SKM-1 (cell line): ENCODE data around the gene CNTNAP2.
"Not testable (repeated sequence)": the region's sequence is repeated elsewhere in the genome, so short reads cannot be mapped to it uniquely, and the experiment has no call there.

Source experiments
- DNase-seq: peaks from one replicate; lab custom pipeline; 2025; ENCODE audit not compliant: unreplicated experiment; lab: John Stamatoyannopoulos, UW

The CNTNAP2 gene

DNA sequence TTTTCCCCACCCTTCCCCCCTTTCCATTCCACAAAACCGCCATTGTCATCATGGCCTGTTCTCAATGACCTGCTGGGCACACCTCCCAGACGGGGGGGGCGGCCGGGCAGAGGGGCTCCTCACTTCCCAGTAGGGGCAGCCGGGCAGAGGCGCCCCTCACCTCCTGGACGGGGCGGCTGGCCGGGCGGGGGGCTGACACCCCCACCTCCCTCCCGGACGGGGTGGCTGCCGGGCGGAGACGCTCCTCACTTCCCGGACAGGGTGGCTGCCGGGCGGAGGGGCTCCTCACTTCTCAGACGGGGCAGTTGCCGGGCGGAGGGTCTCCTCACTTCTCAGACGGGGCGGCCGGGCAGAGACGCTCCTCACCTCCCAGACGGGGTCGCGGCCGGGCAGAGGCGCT is 1685.2 kb downstream of the CNTNAP2 start:
- DNase-seq = not testable (repeated sequence)

DNA sequence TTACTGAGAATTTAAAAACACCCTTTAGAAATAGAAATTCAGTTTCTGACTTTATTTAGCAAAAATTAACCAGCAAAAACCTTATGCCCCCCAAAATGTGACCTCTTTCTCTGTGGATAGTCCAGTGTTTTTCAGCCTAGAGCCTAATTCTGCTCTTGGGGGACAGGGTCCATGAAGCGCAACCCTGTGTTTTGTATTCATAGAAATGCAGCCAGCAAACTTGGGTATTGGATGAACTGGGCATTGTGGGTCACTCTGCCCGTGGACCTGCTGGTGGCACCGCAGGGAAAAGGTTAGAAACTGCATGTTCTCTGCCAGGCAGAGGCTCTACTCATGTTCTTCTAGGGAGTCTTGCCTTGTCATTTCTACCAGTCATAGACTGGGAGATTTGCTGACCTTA is 1686.5 kb downstream of the CNTNAP2 start:
- DNase-seq = no peak

DNA sequence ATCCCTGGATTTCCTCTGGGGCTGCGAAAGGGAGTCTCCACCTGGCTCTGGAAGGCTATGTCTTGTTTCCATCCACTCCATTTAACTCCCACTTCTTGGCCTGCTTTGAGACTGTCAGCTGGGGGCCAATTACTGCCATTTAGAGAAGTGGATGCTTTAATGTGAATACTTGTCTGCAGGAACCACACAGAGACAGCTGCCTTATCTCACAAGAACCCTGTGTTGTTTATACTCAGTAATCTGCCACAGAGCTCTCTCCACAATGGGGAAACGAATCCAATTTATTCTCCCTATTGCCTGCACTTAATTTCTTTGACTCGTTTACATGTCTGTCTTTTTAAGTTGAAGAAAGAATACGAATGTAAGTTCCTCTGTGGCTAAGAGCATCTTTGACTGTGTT is 1687.0 kb downstream of the CNTNAP2 start:
- no peak for DNase-seq

DNA sequence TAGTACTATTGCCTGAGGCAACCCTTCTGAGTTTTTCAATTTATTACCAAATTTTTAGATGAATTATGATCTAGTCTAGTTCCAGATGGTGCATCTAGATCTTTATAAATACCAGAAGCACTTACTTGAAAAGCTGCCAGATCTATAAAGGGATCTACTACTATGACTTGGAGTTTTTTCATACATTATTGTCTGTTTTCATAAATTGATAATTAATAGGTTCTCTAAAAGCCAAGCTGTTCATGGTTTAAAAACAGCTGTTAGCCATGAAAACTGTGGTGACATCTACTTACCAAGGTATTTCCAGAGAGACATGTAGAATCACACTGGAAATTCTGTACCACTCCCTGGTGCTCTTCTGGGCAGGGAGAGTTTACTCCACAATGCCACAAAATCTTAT is 1687.4 kb downstream of the CNTNAP2 start:
- no peak for DNase-seq

DNA sequence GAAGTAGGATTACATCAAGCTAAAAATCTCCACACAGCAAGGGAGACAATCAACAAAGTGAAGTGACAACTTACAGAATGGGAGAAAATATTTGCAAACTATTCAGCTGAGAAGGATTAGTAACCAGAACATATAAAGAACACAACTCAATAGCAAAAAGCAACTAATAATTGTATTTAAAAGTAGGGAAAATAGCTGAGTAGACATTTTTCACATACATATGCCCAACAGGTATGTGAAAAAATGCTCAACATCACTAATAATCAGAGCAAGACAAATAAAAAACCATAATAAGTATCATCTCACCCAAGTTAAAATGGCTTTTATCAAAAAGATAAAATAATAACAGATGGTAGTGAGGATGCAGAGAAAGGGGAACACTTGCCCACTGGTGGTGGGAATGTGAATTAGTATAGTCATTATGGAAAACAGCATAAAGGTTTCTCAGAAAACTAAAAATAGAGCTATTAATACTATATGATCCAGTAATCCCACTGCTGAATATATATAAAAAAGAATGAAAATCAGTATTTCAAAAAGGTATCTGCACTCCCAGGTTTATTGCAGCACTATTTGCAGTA is 1689.5 kb downstream of the CNTNAP2 start:
- DNase-seq = no peak

DNA sequence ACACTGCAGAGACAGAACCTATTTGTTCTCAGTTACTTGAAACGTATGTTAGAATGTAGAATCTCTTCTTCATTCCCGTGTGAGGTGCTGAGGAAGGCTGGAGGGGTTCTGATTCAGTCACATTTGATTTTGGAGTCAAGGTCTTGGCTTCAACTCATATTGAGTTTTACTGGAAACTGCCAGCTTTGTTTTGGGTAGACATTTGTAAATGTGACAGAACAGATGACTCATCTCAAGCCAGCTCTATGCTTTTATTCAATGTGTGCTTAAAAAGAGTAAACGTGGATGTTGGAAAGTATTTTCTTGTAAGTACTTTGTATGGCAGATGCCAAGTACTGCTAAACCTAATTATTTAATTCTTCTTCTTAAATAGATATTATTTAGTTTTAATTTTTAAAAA is 1693.2 kb downstream of the CNTNAP2 start:
- no peak for DNase-seq

DNA sequence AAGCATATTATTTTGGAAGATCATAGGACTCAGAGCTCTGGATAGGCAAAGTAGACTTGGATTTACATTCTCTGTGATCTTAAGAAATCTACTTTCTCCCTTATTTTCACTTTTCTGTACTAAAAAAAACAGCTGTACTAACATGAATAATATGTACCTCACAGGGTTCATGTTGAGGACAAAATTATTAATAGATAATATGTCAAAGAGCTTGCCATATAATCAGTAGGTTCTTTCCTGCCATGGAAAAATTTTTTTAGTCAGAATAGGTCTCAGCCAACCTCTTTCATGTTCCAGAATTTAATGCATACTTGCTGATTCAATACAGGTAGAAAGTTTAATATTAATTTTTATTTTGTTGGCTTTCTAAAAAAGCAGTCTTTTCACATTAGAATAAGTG is 1693.7 kb downstream of the CNTNAP2 start:
- no peak for DNase-seq

DNA sequence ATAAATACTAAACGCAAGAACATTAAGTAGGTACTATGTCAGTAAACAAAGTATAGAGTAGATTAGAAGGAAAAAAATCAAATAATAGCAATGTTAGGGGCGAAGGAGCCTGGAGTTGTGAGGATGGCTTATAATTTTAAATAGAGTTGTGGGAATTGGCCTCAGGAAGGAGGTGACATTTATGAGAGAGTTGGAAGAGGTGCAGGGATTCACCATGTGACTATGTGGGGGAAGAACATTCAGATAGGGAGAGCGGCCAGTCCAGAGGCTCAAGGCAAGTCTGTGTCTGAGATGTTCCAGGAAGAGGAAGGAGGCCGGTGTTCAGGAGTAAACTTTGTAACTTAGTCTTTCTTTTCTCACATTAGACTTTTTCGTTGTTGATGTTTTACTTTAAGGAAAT is 1695.3 kb downstream of the CNTNAP2 start:
- no peak for DNase-seq

DNA sequence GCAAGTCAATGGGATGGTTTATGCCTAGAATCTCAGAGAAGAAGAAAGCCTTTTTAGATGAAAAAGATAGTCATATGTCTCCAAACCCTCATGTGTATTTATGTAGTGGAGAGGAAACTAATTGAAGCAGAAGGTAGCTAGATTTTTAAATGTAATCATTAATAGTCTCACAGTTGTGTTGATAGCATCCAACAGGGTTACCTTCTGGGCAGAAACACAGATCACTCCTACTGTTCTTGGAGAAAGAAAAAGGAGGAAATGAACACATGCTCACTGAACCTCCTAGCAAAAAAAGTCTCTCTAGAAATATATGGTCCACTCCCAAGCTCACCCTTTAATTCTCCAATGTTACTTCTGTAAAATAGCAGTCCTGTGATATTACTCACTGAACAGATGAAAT is 1696.7 kb downstream of the CNTNAP2 start:
- DNase-seq = no peak

DNA sequence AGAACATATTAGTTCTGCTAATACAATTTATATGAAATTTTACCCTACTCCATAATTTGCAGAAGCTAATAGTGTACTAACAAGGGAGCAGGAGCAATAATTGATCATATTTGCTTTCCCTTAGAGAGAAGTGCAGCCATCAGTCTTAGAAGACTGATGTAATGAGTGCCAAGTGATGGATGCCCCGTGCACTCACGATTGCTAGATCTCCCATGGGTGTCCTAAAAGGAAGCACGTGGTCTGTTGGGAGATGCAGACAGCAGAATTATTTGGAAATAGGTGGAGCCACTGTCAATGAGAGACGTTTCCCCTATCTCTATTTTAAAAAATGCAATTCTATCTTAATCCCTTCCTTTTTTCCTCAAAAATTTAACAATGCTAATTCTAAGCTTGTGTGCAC is 1701.7 kb downstream of the CNTNAP2 start:
- DNase-seq = no peak

DNA sequence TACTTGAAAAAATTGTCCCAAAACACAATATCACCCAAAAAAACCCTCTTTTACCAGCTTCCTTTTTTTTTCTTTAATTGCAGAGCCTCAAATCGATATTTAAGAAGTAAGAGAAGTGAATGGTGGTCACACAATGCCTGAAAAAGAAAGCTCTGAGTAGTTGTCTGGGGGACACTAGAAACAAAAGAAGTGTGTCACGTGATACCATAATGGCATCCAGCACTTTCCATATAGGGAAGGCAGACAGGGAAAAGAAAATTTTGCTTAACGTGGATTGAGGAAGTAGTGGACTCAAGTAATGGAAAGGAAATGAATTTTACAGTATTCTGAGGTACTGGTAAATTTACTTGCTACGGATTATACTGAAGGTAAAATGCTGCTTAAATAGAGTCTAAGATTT is 1708.1 kb downstream of the CNTNAP2 start:
- DNase-seq = no peak

DNA sequence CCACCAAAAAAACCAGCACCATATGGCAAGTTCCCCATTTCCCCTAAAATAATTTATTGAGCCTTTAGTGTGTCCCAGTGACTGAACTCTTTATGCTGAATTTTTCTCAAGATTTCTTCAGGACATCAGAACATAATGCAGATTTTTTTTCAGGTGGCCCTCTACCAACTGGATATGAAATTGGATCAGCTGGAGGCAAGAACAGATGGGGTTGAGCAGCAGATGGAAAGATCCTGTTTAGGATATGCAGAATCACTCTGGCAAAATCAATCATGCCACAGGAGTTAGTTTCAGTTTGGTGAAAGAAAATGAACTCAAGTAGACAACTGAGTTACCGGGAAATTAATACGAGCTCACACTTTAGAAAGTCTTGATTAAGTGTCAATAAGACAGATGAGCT is 1712.4 kb downstream of the CNTNAP2 start:
- no peak for DNase-seq

DNA sequence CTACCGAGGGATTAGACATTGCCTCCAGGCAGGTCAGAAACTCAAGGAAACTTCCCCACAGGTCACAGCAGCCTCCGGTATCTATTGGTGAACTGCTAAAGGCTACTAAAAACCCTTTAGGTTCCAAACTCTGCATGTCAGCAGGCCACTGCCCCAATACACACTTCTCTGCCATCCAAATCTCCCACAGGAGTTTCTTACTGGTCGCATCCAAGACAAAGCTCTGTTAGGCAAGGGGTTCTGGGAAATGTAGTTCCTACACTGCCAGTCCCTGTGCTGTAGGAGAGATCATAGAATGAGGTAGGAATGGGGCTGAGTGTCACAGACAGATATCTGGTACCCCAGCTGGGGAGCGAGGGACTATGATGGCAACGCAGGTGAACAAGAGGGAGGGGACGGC is 1717.0 kb downstream of the CNTNAP2 start:
- DNase-seq = no peak

DNA sequence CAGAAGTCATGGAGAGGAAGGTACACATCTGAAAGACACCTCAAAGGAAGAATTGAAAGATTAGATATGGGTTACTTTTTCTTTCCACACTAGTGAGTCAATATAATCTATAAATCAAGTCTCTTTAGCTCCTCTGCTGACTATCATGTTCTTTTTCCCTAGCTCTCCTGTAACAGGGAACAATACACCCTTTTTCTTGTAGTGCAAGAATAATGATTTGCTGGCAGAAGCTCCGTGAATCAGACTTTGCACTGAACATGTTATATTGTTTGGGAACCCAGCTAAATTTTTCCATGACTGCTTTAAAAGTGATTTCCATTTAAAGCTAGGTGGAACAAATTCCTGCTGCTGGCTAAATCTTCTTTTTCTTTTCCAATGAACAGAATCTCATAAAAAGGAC is 1717.4 kb downstream of the CNTNAP2 start:
- DNase-seq = no peak

DNA sequence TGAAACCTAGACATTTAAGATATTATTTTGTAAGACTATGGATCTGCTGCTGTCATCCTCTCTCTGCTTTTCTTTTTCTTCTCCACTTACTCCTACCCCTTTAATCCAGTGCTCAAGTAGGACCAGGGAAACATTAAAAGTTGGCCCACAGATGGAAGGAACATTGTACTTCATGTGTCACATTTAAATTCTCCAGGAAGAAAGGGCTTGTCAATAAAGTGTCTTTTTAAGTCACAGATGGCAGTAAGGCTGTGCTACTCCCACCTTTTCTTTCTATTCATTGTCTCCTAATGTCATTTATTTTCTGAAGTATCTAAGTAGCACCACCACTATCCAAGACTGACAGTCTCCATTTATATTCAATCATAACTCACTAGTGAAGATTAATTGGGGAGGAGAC is 1736.2 kb downstream of the CNTNAP2 start:
- no peak for DNase-seq

DNA sequence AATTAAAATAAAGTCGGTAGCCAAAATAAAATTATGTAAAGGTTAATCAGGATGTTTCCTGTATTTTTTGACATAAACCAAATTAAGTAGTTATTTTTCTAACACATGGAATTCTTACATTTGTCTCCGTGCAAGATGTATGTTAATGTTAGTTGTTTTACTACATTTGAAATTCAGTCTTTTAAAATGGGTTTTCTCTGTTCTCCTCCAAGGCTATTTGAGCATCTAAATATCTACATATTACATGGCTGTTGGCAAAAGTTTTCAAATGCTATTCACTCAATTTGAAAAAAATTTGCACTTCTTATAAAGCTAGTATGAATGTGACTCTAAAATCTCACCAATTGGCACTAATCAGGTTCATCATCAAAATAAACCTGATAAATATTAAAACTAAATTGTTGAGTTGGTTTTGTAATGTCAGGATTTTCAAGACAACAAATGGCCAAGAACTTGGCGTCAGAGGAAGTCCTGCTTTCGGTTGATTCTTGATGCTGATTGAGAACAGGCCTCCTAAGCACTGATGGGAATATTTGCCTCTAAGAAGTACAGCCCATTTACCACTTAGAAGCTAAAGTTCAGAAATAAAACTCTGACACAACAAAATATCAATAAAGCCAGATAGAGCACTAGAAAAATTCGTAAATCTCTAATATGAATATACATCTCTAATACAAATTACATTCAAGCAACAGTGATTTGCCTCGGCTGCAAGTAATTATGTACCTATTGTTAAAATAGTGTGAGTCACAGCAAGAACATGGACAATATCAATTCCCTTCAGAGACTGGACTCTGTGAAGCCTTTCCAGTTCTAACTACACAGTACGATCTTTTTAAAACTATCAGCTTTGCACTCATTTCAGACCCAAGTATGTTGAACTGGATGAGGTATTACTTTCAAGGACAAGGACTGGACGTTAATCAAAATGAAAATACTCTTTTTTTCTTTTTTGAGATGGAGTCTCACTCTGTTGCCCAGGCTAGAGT is 1740.8 kb downstream of the CNTNAP2 start:
- DNase-seq = no peak

DNA sequence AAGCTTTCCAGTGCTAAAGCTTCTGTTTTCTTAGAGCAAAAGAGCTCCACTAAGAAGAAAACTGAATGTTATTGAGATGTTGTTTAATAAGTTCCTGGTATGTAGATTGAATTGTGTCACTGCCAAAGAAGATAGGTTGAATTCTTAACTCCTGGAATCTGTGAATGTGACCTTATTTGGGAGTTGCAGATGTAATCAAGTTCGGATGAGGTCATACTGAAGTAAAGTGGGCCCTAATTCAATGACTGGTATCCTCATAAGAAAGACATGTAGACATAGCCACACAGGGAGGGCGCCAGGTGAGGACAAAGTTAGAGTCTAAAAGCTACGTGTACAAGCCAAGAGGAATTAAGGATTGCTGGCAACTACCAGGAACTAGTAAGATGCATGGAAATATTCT is 1741.8 kb downstream of the CNTNAP2 start:
- DNase-seq = no peak

DNA sequence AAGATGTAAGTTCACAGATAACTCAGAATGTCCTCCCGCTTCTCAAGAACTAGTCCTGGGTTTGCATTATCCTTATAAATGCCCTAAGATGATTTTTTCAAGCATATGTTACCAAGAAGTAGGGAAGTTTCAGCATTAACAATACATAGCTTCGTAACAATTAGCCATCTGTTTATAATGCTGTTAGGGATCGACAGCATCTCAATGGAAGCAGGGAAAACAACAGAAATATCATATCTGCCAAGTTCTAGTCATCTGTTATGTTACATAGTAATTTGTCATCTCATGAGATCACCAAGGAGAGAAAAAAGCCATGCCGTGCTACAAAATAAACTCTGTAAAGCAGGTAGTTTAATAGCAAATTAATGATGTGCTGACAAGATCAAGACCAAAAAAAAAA is 1742.4 kb downstream of the CNTNAP2 start:
- DNase-seq = no peak

DNA sequence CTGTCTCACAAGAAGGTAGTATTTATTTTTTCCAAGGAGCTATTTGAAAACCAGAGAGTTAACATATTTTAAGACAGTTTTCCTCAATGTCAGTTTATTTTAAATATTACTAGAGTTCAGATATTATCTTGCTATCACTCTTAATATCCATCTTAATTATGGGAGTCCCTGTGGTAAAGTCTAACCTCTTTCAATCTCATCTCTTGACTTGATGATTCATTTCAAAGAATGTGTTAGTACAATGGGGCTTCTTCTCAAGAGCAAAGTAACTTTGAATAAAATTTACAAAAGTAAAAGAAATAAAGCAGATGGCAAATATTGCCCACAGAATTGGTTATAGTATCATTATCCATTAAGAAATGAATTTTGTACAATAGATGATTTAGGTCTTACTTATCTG is 1742.9 kb downstream of the CNTNAP2 start:
- DNase-seq = no peak

DNA sequence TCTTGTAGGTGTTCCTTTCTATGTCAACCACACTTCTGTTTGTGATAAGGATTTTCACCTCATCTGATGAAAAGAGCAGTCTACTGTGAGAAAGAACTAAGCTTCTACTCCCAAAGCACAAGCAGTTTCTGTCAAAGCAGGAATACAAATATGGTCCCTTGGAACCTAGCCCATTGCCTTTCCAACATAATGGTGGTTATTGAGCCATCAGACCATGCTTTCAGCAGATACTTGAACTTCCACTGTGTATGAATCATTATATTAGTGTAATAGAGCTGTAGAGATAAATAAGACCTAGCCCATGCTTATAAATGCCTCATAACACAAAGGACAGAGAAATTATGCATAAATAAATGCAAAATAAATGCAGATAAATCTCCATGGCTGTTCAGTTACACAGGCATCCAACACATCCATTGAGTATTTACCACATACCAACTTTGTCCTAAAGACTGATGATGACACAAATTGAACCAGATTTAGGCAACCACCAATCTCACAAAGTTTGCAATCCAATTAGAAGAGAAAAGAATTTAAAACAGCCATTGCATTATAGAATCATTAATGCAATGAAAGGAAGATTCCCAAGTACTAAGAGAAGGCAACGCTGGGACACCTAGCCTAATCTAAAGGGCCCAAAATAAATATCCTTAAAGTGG is 1744.6 kb downstream of the CNTNAP2 start:
- no peak for DNase-seq

DNA sequence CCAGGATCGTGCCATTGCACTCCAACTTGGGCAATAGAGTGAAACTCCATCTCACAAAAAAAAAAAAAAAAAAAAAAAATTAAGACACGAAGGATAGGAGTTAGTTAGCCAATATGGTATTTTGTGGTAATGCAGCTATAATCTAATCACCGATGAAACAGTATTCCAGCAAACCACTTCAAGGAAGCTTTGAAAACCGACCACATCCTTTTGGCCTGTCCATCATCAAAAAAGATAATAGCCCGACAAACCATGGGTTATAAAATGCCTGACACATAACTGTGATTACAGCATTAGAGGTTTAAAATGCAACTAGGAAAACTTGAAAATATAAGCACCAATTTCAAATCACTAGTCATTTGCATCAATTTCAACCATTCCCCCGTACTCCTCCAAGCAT is 1745.3 kb downstream of the CNTNAP2 start:
- no peak for DNase-seq

DNA sequence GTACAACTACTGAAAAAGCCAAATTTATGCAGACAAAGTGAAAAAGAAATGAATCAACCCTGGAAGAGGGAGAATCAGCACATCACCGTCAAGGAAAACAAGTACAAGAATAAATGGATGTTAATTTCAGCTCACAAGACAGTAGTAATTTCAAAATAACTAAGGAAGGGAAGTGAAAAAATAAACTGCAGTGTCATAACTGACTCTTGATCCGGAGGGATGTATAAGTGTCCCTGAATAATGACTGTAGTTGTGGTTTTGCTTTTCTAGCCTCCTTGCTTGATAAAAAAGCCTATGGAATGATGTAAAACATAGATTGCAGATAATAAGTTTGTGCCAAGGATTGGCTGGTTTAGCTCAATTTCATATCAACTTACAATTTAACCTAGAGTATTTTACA is 1752.9 kb downstream of the CNTNAP2 start:
- DNase-seq = no peak
